Activated CD4-positive, CD25-positive, alpha-beta regulatory T cell treated with anti-CD3 and anti-CD28 coated beads, Interleukin-2, amount 50 U/mL, for 16 hours (primary cell): ENCODE data around the gene KIAA1958.
"Not testable (repeated sequence)": the region's sequence is repeated elsewhere in the genome, so short reads cannot be mapped to it uniquely, and the experiment has no call there.

Source experiments
- DNase-seq: peaks from one replicate; pipeline ENCODE4 v3.0.0-alpha.2; 2020; ENCODE audit warnings: low read depth, low spot score

KIAA1958 gene

DNA sequence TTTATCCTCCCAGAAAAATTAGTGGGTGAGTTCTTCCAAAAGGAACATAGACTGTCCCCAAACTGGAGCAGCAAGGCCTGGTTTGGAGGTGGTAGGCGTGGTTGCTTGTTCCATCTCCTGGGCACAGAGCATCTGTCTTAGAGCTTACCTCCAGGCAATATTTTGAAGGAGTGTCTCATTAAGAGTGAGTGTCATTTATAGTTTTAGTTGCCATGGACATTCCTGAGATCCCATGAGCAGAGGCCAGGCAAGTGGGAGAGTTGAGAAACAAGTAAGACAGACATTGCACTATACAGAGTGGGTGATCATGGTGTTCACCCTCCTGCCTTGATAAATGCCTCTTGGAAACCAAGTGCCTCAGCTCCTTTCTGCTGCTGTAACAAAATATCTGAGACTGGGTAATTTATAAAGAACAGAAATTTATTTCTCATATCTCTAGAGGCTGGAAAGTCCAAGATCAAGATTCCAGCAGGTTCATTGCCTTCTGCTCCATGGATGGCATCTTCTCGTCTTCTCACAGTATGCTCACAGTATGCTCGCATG lies 68.5 kb downstream of the KIAA1958 start:
- DNase-seq: no peak

DNA sequence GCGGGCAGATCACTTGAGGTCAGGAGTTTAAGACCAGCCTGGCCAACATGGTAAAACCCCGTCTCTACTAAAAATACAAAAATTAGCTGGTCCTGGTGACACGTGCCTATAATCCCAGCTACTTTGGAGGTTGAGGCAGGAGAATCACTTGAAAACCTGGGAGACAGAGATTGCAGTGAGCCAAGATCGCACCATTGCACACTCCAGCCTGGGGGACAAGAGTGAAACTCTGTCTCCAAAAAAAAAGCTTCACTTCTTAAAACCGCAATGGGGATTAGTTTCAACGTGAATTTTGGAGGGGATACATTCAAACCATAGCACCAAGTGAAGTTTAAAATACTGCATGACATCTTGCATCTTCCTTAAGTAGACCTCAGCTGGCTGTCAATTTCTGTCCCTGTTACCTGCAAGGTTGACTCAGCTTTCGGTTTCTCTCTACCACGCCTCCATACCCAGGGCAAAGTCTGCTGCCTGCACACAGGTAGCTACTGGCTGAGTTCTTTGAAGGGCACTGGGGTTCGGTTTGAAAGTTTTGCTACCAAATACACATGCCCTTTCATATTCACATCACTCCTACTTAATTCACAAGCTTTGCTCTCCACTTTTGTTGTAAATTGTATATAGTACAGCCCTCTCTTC lies 69.3 kb downstream of the KIAA1958 start:
- DNase-seq: no peak

DNA sequence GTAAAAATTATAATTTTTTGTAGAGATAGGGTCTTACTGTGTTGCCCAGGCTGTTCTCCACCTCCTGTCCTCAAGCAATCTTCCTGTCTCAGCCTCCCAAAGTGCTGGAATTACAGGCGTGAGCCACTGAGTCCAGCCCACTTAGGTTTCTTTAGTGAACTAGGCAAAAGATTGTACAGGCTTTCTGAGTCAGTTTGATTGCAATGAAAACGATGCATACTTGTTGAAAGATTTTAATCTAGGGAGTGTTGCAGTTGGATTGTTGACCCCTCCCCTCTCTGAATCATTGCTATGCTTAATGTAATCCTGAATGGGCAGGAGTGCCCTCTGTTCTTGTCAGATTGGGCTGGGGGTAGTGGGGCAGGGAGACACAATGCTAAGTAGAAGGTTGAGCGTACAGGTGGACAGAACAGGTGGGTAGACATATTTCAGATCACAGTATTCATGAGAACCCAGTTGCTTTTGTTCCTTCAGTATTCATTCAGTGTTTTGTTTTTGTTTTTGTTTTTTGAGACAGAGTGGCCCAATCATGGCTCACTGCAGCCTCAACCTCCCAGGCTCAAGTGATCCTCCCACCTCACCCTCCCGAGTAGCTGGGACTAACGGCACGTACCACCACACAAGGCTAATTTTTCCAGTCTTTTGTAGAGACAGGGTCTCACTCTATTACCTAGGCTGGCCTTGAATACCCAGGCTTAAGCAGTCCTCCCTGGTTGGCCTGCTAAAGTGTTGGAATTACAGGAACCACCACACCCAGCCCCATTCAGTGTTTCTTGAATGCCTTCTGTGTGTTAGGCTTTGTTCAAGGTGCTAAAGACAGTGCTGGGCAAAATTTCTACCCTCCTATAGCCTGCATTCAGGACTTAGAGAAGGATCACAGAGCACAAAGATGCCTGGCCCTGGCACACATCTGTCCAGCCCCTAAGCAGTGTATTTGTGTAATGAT lies 70.1 kb downstream of the KIAA1958 start:
- no peak for DNase-seq

DNA sequence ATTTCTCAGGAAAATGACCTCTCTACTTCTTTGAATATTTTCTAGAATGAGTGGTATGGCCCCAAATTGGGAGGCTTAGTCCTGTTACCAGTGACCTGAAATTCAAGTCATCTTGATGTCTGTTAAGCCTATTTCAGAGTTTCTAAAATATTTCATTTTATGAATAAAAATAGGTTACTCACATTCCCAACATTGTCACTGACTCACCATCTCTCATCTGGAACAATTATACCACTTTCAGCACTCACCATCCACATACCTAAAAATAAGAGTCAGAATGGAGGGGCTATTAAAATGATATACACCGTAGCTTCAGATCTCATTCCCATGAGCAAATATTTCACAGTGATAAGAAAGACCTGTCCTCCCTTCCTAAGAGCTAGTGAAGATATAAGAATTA lies 71.8 kb downstream of the KIAA1958 start:
- DNase-seq: no peak

DNA sequence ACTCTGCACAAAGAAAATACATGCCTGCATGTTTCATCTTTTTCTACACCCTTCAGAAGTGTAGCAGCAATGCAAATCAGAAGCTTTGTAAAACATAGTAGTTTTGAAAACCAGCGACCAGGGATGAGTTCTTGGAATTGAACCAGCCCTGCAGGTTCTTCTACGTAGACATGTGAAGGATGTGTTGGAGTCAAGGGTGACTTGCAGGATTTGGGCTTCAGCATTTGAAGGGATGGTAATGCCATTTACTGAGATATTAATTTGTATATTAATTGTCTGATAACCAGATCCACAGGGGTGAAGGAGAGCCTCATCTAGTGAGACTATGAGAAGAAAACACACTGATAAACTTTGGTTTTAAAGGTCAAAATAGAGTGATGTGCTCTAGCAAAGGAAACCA lies 72.4 kb downstream of the KIAA1958 start:
- no peak for DNase-seq

DNA sequence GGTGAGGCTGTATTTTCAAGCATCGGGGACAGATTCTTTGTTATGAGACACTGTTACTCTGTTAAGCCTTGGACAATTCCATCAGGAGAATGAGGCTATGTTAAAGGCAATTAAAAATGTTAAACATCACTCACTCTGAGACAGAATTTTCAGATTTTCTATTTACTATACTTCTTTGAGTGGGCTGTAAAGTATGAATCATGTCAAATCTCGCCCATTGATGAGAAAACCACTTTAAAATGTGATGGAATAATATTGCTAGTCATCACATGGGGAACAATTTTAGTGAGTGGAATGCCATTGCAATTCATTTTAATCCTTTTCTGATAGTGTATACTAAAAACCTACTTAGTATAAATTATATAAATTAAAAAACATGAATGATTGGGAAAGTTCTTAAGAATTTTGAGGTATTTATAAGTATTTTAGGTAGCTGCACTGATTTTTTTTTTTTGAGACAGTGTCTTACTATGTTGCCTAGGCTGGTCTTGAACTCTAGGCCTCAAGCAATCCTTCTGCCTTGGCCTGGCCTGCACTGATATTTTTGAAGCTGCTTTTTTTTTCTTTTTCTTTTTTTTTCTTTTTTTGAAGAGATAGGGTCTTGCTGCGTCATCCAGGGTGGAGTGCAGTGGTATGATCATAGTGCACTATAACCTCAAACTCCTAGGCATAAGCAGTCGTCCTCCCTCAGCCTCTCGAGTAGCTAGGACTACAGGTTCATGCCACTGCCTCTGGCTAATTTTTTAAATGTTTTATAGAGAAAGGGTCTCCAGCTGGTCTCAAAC lies 73.2 kb downstream of the KIAA1958 start:
- DNase-seq: no peak

DNA sequence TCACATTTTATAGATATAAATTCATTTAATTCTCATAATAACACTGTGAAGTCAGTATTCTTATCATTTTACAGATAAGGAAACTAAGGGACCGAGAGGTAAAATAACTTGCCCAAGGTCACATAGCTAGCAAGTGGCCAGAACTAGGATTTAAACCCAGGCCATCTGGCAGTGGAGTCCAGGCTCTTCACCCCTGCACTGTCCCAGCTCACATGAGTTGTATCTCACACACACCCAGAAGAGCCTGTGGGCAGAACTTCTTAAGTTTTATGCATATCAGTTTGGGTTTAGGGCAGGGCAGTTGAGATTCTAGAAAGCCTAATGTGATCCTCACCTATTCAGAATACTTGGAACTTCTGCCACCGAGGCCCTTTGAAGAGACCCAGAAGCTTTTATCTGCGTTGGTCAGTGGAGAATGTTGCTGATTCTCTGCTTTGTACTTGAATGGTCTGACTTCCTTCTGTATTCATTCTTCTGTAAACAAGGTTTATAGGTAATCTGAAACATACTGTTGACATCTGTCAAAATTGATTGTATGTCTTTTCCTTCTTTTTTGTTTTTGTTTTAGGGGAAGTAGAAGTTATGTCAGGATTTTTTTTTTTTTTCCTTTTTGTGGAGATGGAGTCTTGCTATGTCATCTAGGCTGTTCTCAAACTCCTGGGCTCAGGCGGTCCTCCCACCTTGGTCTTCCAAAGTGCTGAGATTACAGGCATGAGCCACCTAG lies 75.8 kb downstream of the KIAA1958 start:
- no peak for DNase-seq

DNA sequence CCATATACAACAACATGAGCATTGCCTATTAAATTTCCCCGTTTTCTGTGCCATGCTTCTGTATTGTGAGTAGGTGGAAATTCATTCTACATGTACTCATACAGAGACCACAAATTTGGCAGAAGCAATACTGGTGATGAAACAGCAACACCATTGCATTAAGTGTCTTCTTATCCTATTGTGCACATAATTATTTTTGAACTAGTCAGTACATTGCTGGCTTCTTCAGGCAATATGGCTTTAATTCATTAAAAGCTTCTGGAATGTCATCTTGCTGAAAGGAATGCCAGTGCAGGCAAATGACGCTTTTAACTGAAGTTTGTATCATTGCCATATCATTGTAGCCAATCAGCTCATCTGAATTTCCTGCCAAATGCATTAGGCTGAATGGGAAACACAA lies 82.6 kb downstream of the KIAA1958 start:
- DNase-seq: no peak

DNA sequence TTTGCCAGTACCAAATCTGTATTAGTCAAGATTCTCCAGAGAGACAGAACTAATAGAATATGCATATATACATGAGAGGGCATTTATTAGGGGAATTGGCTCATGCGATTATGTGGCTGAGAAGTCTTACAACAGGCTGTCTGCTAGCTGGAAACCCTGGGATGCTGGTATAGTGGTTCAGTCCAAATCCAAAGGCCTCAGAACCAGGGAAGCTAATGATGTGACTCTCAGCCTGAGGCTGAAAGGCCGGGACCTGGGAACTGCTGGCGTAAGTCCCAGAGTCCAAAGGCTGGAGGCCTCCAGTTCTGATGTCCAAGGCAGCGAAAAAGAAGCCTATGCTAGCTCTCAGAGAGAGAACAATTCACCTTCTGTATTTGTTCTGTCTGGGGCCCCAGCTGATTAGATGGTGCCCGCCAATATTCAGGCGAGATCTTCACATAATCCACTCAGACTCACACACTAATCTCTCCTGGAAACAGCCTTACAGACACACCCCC lies 84.1 kb downstream of the KIAA1958 start:
- no peak for DNase-seq

DNA sequence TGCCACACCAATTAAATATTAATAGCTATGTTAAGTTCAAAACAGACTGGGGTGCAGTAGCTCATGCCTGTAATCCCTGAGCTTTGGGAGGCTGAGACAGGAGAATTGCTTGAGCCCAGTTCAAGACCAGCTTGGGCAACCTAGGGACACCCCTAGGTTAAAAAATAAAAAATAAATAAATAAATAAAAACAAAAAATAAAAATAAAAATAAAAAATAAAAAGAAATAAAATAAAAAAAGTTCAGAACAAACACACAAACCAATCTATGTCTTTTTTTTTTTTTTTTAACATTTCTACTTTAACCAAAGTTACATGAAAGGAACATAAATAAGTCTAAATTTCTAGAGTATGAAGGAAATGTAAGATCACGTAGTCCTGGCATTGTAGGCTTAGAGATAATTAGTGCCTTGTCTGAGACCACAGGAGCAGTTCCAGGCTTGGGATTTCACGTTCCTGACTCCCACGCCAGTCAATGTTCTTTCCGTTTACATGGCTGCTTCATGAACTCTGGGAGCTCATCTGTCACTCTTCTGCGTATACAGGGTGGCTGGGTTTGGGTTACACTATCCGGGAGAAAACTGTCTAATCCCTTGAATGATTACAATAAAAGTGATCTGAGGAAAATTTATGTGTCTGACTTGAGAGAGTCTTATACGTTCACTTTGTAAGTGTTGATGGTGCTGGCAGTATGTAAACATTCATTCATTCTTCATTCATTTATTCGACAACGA lies 85.2 kb downstream of the KIAA1958 start:
- no peak for DNase-seq

DNA sequence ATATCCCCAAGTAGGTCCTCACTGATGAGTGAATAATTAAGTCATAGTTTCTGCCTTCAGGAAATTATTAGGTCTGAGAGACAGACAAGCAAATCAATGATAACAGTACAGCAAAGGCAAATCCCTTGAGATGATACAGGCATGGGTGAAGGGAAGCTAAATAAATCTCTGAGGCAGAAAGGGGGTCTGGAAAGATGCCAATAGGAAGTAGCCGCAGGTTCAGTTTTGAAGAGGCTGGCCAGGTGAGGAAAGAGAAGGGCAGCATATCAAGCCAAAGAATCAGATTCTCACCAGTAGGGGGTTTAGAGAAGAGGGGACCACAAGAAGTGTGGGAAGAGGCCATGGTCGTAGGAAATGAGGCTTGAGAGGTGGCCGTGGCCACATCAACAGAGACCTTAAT lies 85.8 kb downstream of the KIAA1958 start:
- no peak for DNase-seq

DNA sequence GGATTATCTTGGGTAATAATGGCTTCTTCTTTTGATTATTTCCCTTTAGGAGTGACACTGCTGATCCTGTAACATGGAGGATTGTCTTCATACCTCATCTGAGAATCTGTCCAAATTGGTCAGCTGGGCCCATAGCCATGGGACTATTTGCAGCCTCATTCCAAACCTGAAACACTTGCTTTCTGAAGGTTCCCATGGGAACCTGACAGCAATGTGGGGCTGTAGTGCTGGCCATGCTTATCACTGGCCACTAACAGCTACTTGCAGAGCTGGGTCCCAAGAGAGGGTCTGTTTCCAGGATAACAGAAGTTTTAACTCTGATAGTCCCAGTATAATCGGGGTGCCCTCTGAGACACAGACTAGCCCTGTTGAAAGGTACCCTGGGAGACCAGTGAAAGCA lies 87.4 kb downstream of the KIAA1958 start:
- no peak for DNase-seq

DNA sequence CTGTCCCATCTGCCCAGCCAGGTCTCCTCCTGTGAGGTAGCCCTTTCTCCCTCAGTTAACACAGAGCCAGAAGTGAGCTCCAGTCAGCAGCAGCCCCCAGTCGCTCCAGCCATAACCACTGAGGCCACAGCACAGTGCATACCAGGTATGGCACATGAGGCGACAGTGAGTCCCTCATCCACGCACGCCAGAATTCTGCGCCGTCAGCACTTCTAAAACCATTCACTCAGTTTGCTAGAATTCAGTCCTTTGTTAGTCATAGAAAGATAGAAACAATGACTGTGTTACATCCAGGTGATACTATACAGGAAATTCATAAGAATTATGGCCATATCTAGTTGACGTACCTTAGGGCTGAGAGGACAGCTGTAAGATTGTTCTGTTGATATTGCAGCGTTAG lies 88.5 kb downstream of the KIAA1958 start:
- no peak for DNase-seq

DNA sequence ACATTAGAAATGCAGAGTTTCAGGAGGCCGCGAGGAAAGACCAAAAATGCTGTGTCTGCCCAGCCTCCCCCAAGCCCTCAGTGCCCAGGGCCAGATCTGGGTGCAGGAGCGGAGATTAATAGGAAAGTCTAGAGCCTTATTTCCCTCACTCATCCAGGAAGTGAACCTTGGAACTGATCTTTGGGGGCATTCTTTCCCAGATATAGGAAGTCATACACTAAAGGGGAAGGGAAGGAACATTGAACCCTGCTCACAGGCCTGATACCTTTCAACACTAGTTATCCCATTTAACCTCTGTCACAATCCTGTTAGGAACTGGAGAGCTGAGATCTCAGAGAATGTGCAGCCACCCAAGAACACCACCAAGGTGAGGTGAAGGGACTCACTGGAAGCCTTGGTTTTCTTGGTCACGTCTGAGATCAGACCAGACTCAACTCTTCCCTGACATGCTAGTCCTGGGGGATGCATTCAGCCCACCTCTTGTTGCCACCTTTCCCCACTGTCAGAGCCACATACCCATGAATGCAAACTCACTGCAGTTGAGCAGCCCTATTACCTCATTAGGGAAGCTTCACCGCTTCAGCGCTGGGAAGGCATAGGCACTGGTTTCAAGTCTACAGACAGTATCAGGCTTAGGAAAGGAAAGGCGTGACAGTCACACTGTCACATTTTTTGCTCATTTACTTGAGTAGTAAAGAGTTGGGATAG lies 95.0 kb downstream of the KIAA1958 start:
- DNase-seq: no peak

DNA sequence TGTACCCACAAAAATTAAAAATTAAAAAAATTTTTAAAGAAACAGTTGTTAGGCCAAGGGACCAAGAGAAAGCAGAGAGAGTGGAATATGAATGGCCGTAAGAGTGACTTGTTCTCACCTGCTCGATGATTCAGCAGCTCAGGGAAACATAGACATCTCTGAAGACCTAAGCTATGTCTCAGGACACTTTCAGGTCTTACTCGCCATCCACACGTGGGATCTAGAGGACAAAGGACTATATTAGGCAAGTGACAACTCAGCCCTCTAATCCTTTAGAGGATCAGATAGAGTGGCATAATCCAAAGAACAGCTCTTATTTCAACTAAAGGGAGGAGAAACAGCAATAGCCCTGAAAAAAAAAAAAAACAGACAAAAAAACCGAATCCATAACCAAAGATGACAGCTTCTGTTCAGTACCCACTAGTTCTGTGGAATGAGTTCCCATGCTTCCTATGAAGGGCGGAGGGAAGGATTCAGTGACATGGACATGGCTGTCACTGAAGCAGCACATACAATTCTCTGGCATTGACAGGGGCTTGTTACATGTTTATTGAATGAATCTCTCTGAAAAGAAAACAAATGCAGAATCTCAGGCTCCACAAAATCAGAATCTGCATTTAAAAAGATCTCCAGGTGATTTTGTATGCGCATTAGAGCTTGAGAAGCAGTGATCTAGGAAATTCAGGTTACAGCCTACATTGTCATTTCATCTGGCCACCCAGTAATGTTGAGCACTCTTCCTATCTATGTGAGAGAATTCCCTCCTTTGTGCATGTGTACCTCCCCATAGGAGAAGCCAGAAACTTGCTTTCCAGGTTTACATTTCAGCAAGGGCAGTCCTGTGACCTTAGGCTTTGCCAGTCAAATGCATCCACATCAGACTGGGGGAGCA lies 96.0 kb downstream of the KIAA1958 start:
- DNase-seq: no peak

DNA sequence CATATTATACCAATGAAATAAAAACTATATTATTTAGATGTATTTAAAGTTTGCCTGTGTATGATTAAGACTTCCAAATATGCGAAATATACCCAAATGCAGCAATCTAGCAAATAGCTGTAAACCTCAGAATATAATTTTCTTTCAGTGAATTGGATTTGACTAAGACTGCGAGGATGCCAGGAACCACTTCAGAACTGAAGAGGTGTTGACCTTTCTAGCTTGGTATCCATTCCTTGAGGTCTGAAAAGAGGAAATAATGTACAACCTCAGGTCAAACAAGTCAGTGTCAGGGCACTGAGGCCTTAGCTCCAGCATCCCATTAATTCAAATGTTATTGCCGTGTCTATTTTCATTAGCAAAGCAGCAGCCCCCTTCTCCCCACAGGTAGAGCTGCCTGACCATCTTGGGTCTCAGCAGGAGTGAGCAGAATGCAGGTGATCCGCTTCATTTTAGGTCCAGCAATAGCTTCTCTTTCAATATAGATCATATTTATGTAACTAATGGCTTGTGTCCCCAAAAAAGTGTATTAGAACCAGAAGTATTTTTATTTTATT lies 100.0 kb downstream of the KIAA1958 start:
- DNase-seq: no peak

DNA sequence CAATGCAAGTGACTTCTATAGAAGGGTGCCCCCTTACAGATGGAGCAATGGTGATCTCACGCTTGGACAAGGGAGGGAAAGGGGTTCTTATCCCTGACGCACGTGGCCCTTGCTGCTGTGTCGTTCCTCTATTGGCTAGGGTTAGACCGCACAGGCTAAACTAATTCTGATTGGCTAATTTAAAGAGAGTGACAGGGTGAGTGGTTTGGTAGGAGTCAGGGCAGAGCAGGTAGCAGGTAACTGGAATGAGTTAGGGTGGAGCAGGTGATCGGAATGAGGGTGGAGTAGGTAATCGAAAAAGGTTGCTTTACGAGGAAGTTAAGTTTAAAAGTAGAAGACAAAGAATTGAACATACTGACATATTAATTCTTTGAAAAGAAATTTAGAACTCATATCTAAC lies 105.2 kb downstream of the KIAA1958 start:
- DNase-seq: not testable (repeated sequence)

DNA sequence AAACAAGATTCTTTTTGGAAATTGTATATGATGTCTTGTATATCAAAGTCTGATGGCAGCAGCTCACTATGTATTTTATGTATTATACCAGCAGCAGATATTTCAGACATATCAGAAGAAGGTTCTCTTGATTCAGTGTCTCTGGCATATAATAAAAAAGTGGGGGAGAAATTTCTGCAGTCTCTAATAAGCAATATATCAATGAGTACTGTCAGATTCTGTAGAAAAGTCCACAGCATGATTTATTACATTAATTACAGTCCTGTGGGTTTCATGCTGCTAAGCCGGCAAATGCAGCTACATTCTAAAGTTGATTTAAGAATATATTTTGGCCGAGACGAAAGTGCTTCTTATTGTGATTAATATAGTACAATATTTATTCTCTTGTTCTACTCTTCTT lies 113.1 kb downstream of the KIAA1958 start:
- no peak for DNase-seq

DNA sequence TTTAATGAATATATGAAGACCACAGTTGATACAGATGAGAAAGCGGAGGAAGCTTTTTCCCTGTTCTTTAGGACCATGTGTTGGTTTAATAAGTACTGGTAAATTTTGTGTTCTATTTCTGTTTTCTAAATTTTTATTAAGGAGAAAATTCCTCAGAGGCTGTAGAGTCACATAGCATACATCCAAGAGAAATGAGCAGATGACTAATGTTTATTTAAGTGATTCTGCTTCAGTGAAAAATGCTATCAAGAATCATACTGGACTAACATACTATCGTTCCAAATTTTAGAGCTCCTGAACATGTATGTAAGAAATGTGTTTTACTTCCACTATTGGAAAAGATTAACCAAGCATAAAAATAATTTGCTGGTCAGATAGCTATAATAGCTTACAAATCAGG lies 115.0 kb downstream of the KIAA1958 start:
- DNase-seq: no peak
